WTC11 (cell line): ENCODE measurements around the gene TANC1.

Experiments used
- ATF3 ChIP-seq: sonication (generic); formaldehyde crosslinking; conservative IDR thresholded peaks from 2 replicates; pipeline ENCODE4 v1.8.1; 2022; ENCODE audit warnings: mild to moderate bottlenecking, missing genetic modification reagents
- CBFB ChIP-seq: sonication (generic); formaldehyde crosslinking; IDR thresholded peaks from 2 replicates; pipeline ENCODE4 v1.8.1; 2022; ENCODE audit warnings: mild to moderate bottlenecking, low read depth, missing genetic modification reagents
- CTCF ChIP-seq: fragments of 200-600 bp; IDR thresholded peaks from 2 replicates; pipeline ENCODE4 v1.8.0; 2022; ENCODE audit warnings: antibody characterized with exemption
- E2F4 ChIP-seq: sonication (generic); formaldehyde crosslinking; IDR thresholded peaks from 2 replicates; pipeline ENCODE4 v1.8.1; 2022; ENCODE audit warnings: low read depth, mild to moderate bottlenecking, moderate library complexity, missing genetic modification reagents, borderline replicate concordance
- ELF4 ChIP-seq: sonication (generic); formaldehyde crosslinking; IDR thresholded peaks from 2 replicates; pipeline ENCODE4 v1.8.1; 2022; ENCODE audit warnings: low read depth, mild to moderate bottlenecking, moderate library complexity, missing genetic modification reagents
- EMX1 ChIP-seq: fragments of 250-450 bp; sonication (Bioruptor Pico); IDR thresholded peaks from 2 replicates; pipeline ENCODE4 v1.8.0; 2021; ENCODE audit warnings: mild to moderate bottlenecking
- ESRRA ChIP-seq: sonication (generic); formaldehyde crosslinking; IDR thresholded peaks from 2 replicates; pipeline ENCODE4 v1.8.1; 2022; ENCODE audit warnings: mild to moderate bottlenecking, missing genetic modification reagents, borderline replicate concordance

- TF ChIP-seq CTCF, result no peak
- no peak for TF ChIP-seq ATF3
- no peak for TF ChIP-seq ELF4 (CRISPR knock-in tag)
- TF ChIP-seq EMX1 (CRISPR knock-in tag), result no peak
- TF ChIP-seq ESRRA, result no peak
- TF ChIP-seq CBFB (CRISPR knock-in tag), result no peak
- TF ChIP-seq E2F4 (CRISPR knock-in tag), result no peak
Observed at GRCh38 chr2:158921599-158922408, 46.6 kb upstream of the TANC1 start.
